Hepatic stellate cell (primary cell): ENCODE results near the gene CD8B2.
"Not testable (repeated sequence)": the region's sequence is repeated elsewhere in the genome, so short reads cannot be mapped to it uniquely, and the experiment has no call there.

Experiments used
- DNase-seq: peaks from one replicate; pipeline ENCODE4 v3.0.0; 2011; ENCODE audit warnings: low spot score

Gene CD8B2

DNA sequence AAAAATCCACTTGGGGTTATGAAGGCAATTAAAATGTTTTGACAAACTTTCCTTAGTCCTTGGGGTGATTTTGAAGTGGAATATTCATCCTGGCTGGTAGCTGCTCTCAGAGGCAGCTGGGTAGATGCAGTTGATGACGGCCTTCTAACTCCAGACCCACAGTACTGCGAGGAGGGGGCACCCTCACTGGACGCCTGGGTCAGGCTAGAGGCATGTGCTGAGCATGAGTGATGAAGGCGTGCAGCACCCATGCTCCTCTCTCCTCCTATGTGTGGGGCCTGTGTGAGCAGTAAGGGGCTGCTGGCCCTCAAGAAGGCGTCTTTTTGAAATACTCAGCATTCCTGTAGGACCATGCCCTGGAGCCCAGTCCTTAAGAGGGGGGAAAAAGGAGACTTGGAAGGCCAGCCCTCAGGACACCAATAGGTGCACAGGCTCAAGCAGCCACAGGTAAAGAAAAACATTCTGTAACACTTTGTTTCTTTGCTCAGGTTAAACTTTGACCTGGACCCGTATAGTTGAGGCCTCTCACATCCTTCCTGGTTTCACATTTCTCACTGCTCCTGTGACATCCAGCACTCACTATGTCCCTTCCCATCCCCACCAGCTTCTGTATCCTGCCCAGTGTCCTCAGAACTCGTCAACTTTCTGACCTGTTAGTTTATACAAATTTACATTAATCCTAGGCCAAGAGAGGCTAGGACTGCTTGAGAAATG is 64.4 kb downstream of the CD8B2 start:
- DNase-seq: no peak

DNA sequence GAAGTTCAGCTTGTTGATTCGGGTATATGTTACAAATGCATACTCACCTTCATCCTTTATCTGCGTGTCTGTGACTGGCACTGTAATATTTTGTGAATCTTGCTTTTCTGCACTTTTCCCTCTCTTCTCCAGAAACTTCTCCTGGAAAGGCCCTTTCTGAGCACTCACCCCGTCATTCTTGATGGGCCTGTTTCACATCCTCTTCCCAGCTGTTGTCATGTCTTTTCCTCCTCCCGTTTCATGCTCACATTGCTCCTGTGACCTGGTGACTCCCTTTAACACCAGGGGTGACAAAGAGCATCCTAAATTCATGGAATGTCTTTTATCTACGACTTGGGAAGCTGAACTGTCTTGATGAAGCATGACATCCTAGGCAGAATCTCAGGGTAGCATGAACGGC is 65.8 kb downstream of the CD8B2 start:
- DNase-seq: no peak

DNA sequence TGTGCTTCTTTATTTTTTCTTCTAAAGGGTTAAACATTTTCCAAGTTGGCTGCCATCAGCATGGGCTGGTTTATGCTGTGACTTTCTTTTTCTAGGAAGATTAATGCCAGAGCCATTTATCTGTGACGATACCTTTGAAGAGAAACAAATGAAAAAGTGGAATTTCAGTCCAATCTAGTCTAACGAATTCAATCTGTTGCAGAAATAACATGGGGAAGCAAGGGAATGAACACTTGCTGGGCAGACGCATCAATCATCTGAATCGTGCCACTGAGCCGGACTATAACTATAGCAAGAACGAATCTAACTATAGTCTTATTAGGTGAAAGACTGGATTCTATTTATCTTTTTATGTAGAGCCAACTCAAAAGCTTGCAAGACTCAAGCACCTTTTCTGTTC is 66.2 kb downstream of the CD8B2 start:
- no peak for DNase-seq

DNA sequence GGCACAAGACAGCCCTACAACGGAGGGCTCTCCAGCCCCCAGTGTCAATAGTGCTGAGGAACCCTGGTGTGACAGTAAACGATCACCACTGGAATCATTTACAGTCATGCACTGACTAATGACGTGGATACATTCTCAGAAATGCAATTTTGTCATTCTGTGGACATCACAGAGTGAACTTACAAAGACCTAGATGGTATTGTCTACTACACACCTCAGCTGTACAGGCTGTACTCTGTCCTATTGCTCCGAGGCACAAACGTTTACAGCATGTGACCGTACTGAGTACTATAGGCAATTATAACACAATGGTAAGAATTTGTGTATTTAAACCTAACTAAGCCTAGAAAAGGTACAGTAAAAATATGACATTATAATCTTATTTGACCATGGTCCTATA is 67.2 kb downstream of the CD8B2 start:
- no peak for DNase-seq

DNA sequence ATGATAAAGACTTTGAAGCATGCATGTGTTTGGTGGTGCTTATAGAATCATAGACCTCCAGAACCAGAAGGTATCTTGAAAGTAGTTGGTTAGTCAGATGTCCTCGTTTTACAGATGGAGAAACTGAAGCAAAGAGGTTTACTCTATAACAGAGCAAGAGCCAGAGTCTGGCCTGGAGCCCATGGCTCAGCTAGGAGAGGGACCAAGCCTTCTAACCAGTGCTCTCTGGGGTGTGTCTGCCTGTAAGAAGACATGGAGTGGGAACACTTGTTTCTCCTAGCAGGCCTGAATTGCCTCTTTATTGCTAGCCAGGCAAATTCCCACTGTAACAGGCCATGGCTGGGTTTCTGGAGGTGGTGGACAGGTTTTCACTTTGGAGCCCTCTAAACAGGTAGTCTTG is 67.9 kb downstream of the CD8B2 start:
- no peak for DNase-seq

DNA sequence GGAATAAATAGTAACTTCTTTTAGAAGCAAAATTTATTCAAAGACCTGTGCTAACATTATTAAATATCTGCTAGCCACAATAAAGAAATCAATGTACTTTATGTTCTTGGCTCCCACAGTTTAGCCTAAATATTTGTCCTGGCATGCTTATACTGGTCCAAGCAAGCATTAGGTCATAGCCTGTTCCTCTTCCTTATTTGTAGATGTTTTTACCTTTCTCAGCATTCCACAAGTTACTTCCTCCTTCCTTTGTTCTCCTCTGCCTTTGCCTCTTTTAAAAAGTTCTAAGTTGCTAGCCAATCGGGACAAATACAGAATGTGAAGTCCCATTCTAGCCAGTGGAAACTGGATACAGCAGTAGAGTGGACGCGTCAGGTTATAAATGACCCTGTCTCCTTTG is 72.6 kb downstream of the CD8B2 start:
- DNase-seq: not testable (repeated sequence)

DNA sequence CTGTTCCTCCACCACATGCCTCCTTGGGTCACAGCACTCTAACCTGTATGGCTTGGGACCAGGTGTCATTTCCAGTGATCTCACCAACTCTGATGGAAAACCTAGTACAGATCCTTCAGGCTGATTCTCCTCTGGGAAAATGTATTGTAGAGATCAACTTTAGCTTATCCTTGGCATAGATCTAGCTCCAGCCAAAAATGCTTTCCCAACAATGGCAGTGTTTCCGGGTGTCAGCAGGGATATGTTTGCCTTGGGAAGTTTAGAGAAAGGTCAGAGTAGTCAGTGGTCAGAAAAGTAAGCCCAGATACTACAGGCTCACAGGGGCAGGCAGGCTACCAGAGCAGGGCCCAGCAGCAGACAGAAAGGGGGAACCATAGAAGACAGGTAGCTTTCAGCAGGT is 73.6 kb downstream of the CD8B2 start:
- DNase-seq: no peak

DNA sequence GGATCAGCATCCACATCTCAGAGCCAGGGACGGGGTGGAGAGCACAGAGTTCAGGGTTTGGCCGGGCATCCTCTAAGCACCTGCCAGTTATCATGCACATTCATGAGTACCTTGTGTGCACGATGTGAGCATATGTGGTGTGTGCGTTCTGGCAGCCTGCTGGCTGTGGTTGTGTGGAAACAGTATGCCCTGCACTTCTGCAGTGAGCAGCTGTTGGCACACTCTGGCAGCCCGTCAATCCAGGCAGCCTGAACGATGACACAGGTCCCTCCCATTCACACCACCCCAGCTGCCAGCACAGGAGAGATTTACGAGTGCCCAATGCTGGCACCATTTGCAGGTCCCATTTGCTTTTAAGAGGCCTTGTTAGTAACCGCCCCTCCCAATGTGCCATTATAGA is 74.2 kb downstream of the CD8B2 start:
- DNase-seq: no peak

DNA sequence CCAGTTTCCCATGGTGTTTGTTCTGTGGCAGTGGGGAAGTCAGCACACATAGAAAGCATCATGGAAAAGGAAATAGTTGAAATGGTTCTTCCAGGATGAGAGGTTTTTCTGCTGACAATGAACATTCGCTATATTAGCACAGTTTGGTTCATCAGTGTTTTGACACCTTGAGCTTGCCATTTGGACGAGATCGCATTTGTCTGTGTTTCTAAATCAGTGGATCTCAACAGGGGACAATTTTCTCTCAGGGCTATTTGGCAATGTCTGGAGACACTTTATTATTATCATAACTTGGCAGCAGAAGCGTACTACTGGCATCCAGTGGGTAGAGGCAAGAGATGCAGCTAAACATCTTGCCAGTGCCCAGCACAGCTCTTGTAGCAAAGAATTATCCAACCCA is 74.6 kb downstream of the CD8B2 start:
- DNase-seq: no peak

DNA sequence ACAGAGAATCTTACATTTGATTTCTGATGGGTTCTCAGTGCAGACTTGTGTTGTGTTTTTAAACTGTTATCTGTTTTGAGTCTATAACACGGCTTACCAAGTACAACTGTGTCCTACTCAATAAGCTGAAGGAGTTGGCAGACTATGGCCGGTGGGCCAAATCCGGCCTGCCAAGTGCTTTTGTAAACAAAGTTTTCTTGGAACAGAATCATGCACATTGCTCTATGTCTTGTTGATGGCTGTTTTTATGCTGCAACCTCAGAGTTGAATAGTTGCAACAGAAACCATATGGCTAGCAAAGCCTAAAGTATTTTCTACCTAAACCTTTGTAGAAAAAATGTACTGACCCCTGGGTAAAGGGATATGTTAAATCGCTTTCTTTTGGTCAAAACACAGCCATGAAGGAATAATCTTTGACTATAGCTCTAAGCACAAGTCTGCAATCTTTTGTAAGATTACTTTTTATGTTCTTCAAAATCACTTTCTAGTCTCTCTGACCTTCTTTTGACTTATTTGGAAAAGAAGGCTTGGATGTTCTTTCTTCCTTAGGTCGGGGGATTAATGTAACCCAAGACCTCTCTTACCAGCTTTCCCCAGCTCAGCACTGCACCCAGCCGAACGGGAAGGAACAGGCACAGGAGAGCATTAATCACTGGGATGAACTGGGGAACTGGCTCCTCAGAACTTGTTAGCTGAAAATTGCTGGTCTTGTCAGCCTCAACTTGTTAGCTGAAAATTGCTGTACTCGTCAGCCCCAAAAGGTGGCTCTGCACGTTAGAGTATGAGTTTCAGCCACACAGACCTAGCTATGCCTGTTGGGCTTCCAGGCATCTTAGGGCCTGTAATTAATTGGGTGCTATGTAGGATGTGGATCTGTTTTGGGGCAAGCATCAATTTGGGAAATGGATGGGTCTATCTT is 75.4 kb downstream of the CD8B2 start:
- DNase-seq: no peak

DNA sequence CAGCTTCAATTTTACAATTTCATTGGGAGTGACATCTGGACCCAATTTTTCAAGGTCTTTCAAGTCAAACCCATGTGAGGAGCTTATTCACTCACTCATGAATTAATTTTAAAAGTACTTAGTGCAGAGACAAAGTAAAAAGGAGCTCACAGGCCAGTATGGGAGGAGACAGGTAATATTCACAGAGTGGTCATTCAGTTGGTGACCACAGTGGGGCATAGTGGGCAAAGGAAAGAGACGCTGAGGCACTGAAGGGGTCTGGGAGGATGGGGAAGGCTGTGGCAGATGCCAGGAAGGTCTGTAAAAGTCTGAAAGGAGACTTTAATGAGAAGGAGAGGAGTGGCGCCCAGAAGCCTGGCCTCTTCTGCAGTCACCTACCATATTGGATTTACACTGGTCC is 76.0 kb downstream of the CD8B2 start:
- DNase-seq: no peak

DNA sequence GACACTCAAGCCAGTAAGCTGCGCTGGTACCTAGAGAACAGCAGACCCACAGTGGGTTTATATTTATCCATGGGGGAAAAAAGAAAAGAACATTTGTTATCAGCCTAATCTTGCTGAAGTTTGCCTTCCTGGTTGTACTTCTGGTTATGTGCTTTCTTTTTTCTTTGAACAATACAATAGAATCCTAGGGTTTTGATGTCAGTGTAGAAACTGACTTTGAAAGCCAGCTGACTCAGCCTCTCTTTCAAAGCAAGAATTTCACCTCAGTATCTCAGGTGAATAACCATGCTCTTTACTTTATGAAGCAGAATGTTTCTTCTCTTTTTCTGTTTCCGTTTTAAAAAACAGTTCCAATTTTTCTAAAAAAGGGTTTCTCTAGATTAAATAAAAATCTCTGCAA is 78.4 kb downstream of the CD8B2 start:
- DNase-seq: no peak

DNA sequence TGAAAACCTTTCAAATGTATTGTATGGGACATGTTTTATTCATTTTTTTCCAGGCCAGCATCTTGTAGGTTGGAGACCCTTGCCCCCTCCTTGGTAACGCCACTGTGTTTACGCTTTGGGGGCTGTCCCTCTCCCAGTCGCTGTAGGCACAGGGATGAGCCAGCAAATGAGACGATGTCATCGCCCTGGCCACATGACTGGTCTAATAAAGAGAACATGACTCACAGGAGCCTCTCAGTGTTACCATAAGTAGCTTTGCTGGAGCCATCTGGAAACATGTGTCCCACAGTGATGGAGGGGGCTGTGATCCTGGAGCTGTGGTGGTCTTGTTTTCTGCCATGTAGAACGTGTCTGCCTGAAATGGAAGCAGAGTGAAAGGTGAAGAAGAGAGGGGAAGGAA is 78.9 kb downstream of the CD8B2 start:
- DNase-seq: no peak

DNA sequence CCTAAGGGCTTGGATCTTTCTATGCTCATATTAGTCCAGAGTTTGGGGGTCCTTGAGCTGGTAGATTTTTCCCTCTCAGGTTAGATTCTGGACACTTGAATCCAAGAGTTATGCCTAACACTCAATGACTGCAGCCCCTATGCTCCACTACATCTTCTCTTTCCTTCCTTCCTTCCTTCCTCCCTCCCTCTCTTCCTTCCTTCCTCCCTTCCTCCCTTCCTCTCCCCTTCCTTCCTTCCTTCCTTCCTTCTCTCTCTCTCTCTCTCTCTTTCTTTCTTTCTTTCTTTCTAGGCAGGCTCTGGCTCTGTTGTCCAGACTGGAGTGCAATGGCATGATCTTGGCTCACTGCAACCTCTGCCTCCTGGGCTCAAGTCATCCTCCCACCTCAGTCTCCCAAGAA is 79.3 kb downstream of the CD8B2 start:
- not testable (repeated sequence) for DNase-seq

DNA sequence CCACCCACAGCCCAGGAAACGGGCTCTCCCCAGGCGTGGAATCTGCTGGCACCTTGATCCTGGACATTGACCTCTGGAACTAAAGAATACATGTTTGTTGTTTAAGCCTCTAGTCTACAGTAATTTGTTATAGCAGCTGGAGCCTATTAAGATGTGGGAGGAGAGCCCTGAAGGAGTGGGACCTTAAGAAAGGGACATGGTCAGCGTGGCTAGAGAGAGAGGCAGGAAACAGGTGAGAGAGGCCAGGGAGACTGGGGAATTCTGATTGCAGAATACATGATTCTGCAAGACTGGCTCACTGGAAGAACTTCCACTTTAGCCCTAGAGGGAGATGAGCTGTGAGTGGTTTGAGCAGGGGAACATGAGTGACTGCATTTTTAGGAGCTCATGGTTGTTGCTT is 83.2 kb downstream of the CD8B2 start:
- DNase-seq: no peak
